Measurements from ENCODE around the gene CCDC8. TPM values are rescaled to one million over a fixed set of nuclear protein-coding genes. Genes with fewer than 3 reads are reported as not detected.

The CCDC8 gene
- polyA plus RNA-seq, 1 of the 3 experiments (the other 2 are of a cell fraction): 0.03 TPM

DNA sequence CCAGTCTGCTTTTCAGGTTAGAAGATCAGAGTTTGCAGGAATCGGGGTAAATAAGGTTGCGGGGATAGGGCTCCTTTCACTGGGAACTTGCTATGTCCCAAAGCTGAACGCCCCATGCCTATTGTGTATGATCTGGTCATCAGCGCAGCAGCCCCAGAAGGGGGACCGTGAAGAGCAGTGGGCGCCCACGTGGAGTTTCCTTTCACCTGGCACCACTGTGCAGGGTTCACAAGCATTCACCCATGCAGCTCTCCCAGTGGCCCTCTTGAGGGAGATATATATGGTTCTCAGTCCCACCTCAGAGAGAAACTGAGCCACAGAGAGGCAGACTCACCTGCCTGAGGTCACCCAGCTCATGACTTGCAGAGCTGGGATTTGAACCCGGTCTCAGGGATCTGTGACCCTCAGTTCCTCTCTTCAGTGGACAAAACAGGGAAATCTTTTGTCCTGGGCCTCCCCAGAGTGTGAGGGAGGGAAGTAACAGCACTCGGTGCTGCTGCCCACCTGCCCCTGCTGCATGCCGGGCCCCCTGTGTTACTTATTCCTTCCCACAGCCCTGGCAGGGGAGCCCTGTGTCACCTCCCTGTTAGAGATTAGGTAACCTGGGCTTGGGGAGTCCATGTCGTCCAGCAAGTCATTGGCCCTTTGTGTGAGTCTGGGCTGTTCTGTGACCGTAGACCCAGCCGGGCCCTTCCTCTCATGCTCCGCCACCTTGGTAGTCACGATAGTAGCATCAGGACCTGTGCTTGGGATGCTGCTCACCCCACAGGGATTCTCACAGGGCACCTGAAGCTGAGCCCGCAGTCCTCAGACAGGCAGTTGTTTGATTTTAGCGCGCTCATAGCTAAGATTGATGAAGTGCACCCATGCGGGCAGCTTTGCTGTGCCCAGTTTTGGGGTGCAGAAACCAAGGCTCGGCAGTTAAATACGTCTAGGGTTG lies 38.6 kb downstream of the CCDC8 start:
- H2AFZ ChIP-seq (ENCODE audit: low read depth): no peak overlapping the region
- peaks cover 26 to 28% of the 10 kb centered on the region in 2 experiments for H3K36me3 ChIP-seq (replicated peaks in 1 of 2; ENCODE audit: control insufficient read depth in 1 of 2, insufficient read depth in 2 of 2, low read length in 1 of 2)

More for the DNA sequence above, 38.6 kb downstream of the CCDC8 start:
- Histone ChIP-seq H3K9me2 (no peaks in the 10 kb centered on the region), H3K9me3 (no peaks in the 10 kb centered on the region), H3K4me1 (ENCODE audit: control insufficient read depth in 1 of 2, insufficient read depth in 2 of 2, low read depth in 1 of 2, low read length in 1 of 2) (peaks cover 30 to 48% of the 10 kb centered on the region in 2 experiments), H4K20me1 (ENCODE audit: insufficient read depth) (peaks cover 45% of the 10 kb centered on the region), H3F3A (replicated peaks; ENCODE audit: insufficient read depth) (peaks cover 19% of the 10 kb centered on the region), H3K4me2 (peak overlapping the region; percentile 67; the same call in 1 of the 2 replicates), H3K79me2 (ENCODE audit: insufficient read depth) (peaks cover 51% of the 10 kb centered on the region), H3K27ac (ENCODE audit: low read depth in 2 of 2, low read length in 1 of 2) (peak overlapping the region; percentile 63 to 67; a peak in 2 of 4 replicates), H3K4me3 (ENCODE audit: low read depth in 2 of 2, low read length in 1 of 2) (no peak overlapping the region), H3K27me3 (ENCODE audit: insufficient read depth) (no peaks in the 10 kb centered on the region), H3K9ac (no peak overlapping the region)
- ChIA-PET POLR2A (no interaction called here), CTCF (interaction anchor here (0.7 to 5.0 kb wide), 5 partner anchors 20 to 139 kb away, joined by 3 to 27 read pairs (median 5); partner anchors contain the start of gene PPP5C)
- TF ChIP-seq, protein P1, sequence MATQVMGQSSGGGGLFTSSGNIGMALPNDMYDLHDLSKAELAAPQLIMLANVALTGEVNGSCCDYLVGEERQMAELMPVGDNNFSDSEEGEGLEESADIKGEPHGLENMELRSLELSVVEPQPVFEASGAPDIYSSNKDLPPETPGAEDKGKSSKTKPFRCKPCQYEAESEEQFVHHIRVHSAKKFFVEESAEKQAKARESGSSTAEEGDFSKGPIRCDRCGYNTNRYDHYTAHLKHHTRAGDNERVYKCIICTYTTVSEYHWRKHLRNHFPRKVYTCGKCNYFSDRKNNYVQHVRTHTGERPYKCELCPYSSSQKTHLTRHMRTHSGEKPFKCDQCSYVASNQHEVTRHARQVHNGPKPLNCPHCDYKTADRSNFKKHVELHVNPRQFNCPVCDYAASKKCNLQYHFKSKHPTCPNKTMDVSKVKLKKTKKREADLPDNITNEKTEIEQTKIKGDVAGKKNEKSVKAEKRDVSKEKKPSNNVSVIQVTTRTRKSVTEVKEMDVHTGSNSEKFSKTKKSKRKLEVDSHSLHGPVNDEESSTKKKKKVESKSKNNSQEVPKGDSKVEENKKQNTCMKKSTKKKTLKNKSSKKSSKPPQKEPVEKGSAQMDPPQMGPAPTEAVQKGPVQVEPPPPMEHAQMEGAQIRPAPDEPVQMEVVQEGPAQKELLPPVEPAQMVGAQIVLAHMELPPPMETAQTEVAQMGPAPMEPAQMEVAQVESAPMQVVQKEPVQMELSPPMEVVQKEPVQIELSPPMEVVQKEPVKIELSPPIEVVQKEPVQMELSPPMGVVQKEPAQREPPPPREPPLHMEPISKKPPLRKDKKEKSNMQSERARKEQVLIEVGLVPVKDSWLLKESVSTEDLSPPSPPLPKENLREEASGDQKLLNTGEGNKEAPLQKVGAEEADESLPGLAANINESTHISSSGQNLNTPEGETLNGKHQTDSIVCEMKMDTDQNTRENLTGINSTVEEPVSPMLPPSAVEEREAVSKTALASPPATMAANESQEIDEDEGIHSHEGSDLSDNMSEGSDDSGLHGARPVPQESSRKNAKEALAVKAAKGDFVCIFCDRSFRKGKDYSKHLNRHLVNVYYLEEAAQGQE (IDR thresholded peaks at IDR 0.05; ENCODE audit: low read depth, low read length): no peak
- TF ChIP-seq NFIC (IDR thresholded peaks at IDR 0.05; ENCODE audit: borderline replicate concordance) (no peak), FOSL2 (IDR thresholded peaks at IDR 0.05; ENCODE audit: borderline replicate concordance, low read depth) (no peak), RXRA (IDR thresholded peaks at IDR 0.05; ENCODE audit: borderline replicate concordance, low read depth) (no peak), TAF1 (IDR thresholded peaks at IDR 0.05; ENCODE audit: borderline replicate concordance, low read depth, low read length) (no peak), TEAD4 (IDR thresholded peaks at IDR 0.05; ENCODE audit: borderline replicate concordance, insufficient read depth) (no peak), RFX5 (IDR thresholded peaks at IDR 0.05; ENCODE audit: low read length) (no peak), NRF1 (IDR thresholded peaks at IDR 0.05; ENCODE audit: low read depth, low read length) (no peak), SMC3 (IDR thresholded peaks at IDR 0.05; ENCODE audit: low read depth, low read length) (no peak)
- TF ChIP-seq, protein P2, sequence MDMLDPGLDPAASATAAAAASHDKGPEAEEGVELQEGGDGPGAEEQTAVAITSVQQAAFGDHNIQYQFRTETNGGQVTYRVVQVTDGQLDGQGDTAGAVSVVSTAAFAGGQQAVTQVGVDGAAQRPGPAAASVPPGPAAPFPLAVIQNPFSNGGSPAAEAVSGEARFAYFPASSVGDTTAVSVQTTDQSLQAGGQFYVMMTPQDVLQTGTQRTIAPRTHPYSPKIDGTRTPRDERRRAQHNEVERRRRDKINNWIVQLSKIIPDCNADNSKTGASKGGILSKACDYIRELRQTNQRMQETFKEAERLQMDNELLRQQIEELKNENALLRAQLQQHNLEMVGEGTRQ (IDR thresholded peaks at IDR 0.05; ENCODE audit: borderline replicate concordance, low read depth, low read length): no peak
- DNase-seq: no peak
- WGBS (ENCODE audit: low lambda C conversion rate): 89% methylated on average over 15 of the region's 21 CpGs

Measured in SK-N-SH (cell line).